NCI-H524 treated with DMSO at 0.1 percent for 48 hours (cell line): Measurements from ENCODE around the gene SLC25A24.
A peak's percentile ranks its signal among the peaks of the same experiment; 100 is the strongest.
"Not testable (repeated sequence)": the region's sequence is repeated elsewhere in the genome, so short reads cannot be mapped to it uniquely, and the experiment has no call there.

Source experiments
- DNase-seq: peaks from one replicate; lab custom pipeline; 2025; lab: John Stamatoyannopoulos, UW

The SLC25A24 gene

DNA sequence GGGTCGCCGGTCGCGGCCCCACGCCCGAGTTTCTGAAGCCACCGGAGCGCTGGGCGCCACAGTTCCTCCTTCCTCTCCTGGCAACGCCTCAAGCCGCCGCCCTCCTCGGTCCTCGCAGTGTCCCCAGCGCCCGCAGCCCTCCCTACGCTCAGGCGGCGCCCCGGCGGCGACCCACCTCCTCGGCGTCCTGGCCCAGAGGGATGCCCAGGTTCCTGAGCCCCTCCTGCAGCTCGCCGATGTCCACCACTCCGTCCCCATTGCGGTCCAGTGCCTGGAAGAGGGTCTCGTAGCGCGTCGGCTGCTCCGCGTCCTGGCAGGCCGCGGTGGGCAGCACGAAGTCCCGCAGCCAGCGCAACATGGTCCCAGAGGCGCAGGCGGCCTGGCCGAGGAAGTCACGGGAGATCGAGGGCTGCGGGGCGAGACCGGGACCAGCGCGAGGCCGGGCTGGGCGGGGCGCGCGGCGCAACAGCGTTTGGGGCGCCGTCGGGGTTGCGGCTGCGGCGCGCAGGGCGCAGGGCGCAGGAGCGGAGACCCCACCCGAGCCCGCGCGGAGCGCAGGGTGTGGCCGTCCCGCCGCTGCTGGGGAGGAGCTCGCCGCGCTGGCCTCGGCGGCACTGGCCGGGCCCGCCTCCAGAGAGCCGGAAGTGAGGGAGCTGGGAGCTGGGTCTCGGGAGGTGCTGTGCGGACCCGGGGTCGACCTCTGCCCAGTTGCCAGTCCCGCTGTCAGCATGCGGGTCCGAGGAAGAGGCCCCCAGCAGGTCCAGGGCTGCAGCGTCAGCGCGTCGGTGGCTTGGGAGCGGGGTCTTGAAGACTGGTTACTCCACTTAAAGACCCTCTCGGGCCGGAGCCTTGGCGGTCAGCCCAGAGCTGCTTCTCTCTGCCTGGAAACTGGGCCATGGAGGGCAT, at the start of gene SLC25A24:
Gene SLC25A24, minus strand, starts transcription at position 563 of the 906 bp plus-strand sequence. Its CDS starts 205 bp downstream, at position 358.
- peak; percentile 27 for DNase-seq

DNA sequence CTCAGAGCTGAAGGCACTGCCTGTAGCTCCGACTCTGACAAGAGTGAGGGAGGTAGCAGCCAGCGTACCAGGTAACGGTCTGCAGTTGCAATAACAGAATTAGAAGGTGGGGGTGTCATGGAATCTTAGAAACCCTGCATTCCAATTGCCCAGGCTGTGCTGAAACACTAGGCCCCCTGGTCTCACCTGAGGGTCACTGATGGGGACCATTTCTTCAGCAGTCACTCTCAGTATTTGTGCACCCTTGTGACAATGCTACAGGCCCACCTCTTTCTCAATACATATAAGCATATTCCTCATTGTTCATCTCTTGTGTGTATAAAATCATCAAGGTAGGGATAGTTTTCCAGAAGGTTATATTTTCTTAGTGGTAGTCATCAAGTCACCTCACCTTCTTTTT, 43.8 kb upstream of the SLC25A24 start, which contains the start of gene NBPF4:
Gene NBPF4, minus strand, starts transcription at position 101 of the 400 bp plus-strand sequence. CDS start 315 bp downstream, outside the sequence.
- DNase-seq = not testable (repeated sequence)

DNA sequence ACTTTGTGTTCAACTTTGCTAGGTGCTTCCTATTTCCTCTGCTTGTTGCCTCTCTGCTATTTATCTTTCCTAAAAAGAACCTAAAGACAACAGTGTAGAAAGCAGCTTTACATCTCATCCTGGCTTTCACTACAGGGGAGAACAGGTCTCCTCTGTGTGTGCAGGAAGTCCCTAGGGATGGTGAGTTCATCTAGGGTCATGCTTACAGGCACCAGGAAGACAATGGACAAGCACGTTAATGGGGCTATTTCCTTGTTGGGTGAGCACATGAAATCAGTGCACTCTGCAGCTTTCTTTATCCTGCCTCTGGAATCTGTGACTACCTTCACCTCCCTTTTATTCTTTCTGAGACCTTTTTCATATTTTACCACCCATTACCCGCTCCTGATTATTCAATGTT, 39.3 kb upstream of the SLC25A24 start:
- DNase-seq = not testable (repeated sequence)

DNA sequence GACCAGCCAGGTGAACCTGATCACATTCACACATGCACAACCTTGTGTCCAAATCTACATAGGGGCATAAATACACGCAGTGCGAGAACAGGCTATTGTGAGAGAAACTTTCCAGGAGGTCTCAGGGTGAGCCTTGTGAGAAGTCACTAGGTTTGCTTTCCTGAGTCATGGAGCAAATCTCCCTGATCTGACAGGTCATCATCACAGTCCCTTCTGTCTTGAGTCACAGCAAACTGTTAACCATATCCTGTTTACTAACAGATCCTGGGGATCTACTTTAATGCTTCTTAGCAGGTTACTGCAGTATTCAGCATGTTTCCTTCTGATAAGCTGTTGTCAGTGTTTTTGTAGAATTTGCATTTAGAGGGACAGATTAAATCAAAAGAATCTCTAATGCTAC, 35.2 kb upstream of the SLC25A24 start:
- not testable (repeated sequence) for DNase-seq

DNA sequence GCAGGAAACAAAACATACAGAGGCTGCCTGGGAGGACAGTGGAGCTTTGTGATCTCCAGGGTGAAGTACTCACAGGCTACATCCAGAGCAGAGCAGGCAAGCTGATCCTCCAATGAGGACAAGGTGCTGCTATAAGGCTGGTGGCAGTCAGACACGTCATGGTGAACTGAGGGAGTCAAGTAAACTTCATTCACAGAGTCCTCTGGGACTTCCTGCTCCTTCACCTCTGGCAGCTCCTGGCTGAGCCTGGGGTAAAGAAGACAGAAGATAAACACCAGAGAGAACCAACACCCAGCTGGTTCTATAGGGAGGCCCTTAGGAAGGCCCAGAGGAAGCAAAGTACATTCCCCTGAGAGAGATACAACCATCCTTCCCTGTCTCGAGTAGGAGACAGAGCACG, 32.0 kb upstream of the SLC25A24 start:
- not testable (repeated sequence) for DNase-seq

DNA sequence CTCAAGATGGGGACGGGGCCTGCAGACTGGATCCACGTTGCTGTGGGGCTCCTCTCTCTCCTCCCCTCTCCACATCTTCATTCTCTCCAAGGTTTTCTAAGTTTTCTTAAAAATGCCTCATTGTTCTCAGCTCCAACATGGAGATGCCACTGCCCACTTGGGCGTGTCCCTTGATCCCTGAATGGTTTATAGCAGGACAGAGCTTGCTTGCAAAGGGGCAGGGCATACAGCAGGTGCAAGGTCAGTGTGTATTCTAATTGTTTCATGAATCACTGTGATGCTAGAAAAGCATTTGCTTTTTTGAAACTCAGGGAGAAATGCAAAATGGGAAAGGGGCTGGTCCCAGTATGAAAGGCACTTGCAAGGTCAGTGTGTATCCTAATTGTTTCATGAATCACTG, 29.8 kb upstream of the SLC25A24 start:
- DNase-seq = not testable (repeated sequence)

DNA sequence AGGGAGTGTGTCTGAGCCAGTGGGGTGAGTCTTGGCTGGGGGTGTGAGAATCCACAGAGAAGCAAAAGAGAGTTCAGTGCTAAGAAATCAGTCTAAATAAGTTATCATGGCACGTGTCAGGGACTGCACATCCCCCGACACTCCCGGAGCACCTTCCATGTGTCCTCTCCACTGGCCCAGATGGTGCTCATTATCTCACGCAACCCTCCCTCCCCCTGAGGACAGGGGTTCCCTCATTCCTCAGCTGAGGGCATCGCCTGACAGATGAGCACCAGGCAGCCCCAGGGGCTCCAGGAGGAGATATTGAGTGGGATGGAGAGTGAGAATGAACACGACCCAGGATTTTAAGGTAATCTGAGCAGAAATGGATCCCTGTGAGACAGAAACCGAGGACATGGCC, 27.6 kb upstream of the SLC25A24 start:
- DNase-seq = not testable (repeated sequence)

DNA sequence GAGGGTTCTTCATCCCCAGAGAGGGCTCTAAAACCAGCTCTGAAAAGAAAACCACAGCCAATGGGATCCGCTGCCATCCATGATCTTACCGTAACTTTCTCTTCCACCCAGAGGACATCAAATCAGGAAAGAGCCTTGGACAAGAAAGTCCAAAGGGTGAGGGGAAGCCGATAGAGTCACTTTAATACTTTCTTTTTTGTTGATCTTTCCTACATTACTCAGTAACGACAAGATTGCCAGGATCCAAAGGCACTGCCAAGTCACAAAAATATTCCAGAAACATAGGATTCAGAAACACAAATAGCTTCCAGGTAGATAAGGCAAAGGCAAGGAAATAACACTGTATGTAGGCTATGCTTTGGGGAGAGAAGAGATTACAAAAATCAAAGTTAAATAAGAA, 26.7 kb upstream of the SLC25A24 start:
- not testable (repeated sequence) for DNase-seq

DNA sequence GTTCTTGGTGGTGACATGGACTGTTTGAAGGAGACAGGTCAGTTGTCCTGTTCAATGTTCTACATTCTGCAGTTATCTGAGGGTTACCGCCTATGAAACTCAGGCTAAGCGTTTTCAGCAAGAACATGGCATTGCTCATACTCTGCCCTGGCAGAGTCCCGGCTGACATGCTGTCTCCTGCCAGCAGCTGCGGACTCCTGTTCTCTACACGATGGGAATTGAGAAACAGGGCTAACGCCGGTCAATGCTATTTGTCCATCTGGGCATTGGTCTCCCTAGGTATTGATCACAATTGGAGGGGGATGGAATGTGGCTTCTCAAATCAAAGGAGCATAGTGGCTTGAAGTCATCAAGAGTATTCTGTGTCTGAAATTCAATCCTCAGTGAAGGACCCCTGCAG, 23.1 kb upstream of the SLC25A24 start:
- not testable (repeated sequence) for DNase-seq

DNA sequence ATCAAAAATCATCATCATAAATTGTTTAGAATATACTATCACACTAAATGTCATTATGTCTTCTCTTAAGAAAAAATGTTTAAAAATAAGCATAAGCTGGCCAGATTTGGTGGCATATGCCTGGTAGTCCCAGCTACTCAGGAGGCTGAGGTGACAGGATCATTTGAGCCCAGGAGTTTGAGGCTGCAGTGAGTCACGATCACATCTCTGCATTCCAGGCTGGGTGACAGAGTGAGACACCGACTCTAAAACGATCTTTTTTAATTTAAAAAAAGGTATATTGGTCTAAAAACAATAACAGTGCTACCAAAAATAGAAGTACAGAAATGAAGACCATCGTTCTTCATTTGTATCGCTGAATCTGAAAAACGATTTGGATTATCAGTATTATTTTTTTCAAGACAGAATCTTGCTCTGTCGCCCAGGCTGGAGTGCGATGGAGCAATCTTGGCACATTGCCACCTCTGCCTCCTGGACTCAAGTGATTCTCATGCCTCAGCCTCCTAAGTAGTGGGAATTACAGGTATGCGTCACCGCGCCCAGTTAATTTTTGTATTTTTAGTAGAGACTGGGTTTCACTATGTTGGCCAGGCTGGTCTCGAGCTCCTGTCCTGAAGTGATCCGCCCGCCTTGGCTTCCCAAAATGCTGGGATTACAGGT, 17.5 kb upstream of the SLC25A24 start:
- DNase-seq = not testable (repeated sequence)

DNA sequence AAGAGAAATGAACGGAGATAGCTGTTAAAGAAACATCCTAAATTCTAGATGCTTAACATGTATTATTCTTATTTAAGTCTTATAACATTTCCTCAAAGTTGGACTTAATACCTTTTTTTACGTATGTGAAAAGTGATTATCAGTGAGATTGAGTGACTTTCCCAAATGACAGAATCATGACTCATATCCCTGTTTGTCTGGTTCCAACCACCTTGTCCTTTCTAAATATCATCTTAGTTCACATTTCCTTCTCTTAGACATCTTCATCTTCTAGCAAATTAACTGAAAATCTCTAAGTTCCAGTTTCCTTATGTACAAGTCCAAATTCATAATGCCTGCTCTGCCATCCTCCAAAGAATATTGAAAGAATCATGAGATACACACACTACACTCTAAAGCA, 16.9 kb upstream of the SLC25A24 start:
- not testable (repeated sequence) for DNase-seq

DNA sequence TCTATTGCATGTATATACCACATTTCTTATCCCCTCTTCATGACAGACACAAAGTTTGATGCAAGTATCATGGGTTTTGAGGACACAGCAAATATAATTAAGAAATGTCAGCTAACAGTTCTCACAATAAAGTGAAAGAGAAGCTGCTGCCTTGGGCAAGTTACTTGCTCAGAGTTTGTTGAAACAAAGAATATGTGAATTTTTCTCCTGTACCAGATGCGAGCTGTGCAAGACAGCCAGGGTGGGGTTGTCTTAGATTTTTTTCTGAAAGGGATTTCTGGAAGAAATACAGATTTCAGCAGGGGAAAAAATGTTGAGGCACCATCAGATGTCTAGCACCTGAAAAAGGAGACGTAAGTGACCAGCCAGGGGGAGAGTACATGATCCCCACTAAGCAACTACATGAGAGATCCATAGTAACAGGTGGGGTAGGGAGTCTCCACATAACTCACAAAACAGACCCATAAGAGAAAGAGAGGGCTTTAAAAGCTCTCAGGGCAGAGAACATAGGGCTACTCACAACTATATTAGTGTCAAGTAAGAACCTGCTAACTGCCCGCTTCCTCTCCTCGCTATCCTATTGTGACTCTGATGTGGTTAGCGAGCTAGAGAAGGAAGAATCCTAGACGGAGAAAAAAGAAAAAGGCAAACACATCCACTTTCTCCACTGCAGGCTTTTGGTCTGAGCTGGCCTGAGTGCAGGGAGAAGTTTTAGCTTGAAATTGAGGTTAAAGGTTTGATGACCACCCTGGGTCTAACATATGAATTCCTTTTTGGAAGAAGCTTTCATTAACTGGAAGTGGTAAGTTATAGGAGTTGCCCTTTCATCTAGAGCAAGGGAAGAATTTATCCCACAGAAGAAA, 16.1 kb upstream of the SLC25A24 start:
- not testable (repeated sequence) for DNase-seq

DNA sequence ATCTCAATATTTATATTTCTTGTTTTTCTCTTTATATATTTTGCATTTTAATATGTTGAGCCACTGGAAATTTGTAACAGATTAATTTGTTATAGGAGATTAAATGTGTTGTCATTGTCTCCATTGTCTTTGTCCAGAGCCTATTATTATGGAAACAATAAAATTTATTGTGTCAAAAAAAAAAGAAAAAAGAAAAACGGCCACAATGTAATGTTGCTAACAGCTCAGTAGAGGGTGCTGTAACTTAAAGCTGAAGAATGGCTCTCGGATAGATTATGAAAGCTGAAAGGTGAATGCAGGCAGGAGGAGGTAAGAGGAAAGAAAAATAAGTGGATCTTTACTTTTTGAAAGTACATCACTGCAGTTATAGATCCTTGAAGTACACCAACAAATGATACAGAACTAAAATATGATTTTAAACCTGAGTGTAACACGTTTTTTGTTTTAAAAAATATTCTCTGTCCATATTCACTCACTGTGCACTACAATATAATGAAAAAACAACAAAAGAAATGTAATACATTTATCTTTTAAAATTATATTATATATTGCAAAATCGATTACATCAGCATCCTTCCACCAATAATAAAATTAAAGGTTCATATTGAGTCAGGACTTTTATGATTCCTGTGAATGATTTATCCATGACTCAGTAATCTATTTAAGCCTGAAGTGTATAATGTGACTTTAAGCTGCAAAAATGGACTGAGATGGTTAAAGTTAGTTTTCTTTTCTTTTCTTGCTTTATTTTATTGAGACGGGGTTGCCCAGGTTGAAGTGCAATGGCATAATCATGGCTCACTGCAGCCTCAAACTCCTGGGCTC, 14.7 kb upstream of the SLC25A24 start:
- not testable (repeated sequence) for DNase-seq

DNA sequence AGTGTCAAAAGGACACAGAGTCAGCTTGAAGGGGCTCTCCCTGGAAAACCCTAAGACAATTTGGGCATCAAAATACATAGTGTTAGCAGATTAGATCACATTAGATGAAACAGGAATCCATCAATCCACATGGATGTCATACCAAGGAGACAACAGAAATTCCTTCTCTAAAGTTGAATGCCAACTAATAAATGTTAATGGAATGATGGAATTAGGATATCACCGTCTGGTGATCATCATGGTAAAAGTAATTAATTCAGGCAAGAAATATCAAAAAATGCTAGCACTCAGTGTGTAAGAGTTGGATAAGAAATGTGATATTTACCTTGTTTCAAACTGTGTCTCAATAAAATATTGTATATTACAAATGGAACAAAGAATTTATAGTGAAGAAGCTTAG, 10.9 kb upstream of the SLC25A24 start:
- no peak for DNase-seq

DNA sequence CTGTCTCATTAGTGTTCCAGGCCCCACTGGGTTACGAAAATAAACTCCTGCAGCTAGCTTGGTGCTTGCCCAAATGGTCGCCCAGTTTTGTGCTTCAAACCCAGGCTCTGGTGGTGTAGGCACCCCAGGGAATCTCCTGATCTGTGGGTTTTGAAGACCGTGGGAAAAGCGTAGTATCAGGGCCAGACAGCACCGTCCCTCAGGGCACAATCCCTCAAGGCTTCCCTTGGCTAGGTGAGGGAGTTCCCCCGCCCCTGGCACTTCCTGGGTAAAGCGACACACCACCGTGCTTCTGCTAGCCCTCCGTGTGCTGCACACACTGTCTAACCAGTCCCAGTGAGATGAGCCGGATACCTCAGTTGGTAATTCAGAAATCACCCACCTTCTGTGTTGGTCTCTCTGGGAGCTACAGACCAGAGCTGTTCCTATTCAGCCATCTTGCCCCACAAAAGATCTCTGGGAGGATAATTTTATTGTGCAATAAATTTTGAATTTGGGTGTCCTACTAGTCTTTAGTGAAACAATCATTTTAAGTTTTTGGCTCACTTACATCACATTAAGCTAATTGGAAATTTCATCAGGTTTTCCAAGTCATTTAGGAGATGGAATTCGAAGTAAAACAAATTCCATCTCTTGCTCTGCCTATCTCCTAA, 9.4 kb upstream of the SLC25A24 start:
- no peak for DNase-seq

DNA sequence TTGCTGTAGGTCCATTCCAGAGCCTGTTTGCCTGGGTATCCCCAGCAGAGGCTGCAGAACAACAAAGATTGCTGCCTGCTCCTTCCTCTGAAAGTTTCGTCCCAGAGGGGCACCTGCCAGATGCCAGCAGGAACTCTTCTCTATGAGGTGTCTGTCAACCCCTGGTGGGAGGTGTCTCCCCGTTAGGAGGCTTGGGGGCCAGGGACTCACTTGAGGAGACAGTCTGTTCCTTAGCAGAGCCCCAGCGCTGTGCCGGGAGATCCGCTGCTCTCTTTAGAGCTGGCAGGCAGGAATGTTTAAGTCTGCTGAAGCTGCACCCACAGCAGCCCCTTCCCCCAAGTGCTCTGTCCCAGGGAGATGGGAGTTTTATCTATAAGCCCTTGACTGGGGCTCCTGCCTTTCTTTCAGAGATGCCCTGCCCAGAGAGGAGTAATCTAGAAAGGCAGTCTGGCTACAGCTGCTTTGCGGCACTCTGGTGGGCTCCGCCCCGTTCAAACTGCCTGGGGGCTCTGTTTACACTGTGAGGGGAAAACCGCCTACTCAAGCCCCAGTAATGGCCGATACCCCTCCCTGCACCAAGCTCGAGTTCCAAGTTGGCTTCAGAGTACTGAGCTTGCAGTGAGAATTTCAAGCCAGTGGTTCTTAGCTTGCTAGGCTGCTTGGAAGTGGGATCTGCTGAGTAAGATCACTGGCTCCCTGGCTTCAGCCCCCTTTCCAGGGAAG, 8.7 kb upstream of the SLC25A24 start:
- no peak for DNase-seq

DNA sequence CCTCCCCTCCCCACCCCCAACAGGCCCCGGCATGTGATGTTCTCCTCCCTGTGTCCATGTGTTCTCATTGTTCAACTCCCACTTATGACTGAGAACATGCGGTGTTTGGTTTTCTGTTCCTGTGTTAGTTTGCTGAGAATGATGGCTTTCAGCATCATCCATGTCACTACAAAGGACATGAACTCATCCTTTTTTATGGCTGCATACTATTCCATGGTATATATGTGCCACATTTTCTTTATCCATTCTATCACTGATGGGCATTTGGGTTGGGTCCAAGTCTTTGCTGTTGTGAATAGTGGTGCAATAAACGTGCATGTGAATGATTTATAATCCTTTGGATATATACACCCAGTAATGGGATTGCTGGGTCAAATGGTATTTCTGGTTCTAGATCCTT, 3.4 kb upstream of the SLC25A24 start:
- not testable (repeated sequence) for DNase-seq

DNA sequence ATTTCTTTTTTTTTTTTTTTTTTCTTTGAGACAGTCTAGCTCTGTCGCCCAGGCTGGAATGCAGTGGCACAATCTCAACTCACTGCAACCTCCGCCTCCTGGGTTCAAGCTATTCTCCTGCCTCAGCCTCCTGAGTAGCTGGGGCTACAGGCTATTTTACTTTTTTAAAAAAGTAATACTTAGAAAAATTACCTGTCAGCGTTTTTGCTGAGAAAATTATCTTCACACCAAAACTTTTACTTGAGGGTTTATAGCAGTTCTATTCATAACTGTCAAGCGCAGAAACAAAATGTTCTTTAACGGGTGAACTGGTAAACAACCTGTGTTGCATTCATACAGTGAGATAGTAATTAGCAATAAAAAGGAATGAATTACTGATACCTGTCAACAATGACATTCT, 1.5 kb upstream of the SLC25A24 start:
- no peak for DNase-seq

DNA sequence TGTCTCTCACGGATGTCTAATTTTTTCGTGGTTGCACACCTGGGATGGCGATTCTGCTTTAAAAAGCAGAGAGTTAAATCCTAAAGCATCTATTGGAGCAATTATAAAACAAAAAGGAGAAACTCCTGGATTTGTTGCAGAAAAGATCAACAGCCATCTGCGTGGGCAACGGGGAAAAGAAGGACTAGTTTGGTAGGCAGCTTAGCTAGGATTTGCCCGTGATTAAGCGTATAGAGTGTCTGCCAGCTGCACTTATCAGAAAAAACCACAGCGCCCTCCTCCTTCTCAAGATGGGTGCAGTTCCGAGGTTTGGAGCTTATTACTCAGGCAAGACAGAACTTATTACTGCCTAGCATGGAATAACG, 526 bp upstream of the SLC25A24 start:
- DNase-seq = peak; percentile 61

DNA sequence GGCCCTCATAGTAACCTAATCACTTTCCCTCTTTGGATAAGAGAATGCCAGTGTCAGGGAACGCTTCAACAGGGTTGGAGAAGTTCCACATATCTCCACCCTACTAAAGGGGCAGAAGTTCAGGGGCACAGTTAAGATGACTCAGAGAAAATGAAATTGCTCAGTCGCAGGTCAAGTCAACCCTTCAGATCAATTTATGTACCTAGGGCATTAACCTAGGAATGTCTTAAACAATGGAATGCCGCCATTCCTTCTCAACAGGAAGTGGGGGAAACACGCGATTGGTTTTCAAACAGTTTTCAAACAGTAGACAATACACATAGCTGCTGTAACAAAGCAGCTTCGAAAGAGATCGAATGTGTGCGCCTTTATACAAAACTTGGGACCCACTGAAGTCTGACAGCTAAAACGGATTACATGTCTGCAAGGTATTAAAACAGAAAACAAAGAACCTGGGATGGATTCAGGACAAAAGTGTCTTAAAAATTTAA, 897 bp downstream of the SLC25A24 start:
- no peak for DNase-seq
